NB4 (cell line): ENCODE data around the gene CDH4.

ENCODE experiments used
- POLR2A ChIP-seq: IDR thresholded peaks from 2 replicates; pipeline ENCODE4 v1.6.1; 2011; ENCODE audit warnings: mild to moderate bottlenecking; ENCODE audit not compliant: insufficient read length; ENCODE audit errors: extremely low read depth
- TF ChIP-seq, protein P1 (sequence below): IDR thresholded peaks from one replicate; pipeline ENCODE4 v1.5.1; 2012; ENCODE audit warnings: low read depth, low read length

DNA sequence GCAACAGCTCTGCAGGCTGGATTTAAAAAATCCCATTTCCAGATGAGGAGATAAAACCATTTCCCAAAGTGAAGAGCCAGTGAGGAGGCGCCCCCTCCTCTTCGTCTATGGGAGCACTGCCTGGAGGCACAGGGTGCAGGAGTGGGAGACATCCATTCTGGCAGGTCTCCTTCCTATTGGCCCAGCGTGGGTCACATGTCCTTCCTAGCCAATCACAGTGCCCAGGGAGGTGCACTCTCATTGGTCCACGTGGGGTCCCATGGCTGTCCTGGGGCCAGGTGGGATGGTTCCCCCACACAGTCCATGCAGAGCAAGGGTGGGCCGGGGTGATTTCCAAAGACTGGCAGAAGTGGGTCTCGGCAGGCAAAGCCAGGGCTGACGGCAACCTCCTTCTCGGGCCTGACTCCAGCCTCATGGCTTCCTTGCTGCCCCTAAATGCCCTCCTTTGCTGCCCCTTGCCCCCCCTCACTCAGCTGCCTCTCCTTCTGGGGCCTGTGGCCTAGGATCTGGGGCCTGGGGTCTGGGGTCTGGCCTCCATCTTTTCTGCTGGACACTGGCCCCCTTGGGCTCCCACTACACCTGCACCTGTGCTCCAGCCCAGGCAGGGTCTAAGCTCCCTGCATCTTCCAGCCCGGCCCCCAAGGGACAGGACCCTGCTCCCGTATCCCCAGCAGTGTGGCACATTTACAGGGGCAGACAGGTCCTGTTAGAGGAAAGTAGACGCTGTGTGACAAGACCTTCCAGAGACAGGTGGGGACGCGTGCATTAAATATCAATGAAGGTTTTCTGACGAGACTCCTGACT lies 581.9 kb downstream of the CDH4 start:
- TF ChIP-seq, protein P1, sequence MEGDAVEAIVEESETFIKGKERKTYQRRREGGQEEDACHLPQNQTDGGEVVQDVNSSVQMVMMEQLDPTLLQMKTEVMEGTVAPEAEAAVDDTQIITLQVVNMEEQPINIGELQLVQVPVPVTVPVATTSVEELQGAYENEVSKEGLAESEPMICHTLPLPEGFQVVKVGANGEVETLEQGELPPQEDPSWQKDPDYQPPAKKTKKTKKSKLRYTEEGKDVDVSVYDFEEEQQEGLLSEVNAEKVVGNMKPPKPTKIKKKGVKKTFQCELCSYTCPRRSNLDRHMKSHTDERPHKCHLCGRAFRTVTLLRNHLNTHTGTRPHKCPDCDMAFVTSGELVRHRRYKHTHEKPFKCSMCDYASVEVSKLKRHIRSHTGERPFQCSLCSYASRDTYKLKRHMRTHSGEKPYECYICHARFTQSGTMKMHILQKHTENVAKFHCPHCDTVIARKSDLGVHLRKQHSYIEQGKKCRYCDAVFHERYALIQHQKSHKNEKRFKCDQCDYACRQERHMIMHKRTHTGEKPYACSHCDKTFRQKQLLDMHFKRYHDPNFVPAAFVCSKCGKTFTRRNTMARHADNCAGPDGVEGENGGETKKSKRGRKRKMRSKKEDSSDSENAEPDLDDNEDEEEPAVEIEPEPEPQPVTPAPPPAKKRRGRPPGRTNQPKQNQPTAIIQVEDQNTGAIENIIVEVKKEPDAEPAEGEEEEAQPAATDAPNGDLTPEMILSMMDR = no peak
- TF ChIP-seq POLR2A = no peak
